Measurements from ENCODE around the gene SLC16A3.

The SLC16A3 gene

GRCh38 chr17:82235056-82235774 is 6.4 kb downstream of the SLC16A3 start:
- peaks cover 91% of the 10 kb centered on the region for H4K20me1 ChIP-seq (ENCODE audit: insufficient read depth, low read length, poor library complexity, severe bottlenecking)
- H3K36me3 ChIP-seq (ENCODE audit: insufficient read depth, low read length), result peaks cover 54% of the 10 kb centered on the region; the same call in 1 of the 2 replicates
- peak overlapping the region; percentile 44 for H3K4me2 ChIP-seq (ENCODE audit: low read depth, low read length, poor library complexity, severe bottlenecking)

GRCh38 chr17:82235775-82236141 is 6.9 kb downstream of the SLC16A3 start:
- peaks cover 54% of the 10 kb centered on the region; the same call in 1 of the 2 replicates for H3K36me3 ChIP-seq (ENCODE audit: insufficient read depth, low read length)
- peak overlapping the region; percentile 7 for H3K4me2 ChIP-seq (ENCODE audit: low read depth, low read length, poor library complexity, severe bottlenecking)
- H3K79me2 ChIP-seq (ENCODE audit: insufficient read depth, low read length), result peaks cover 95% of the 10 kb centered on the region

More at GRCh38 chr17:82235056-82235774, 6.4 kb downstream of the SLC16A3 start:
- Histone ChIP-seq H3K9me3 (ENCODE audit: insufficient read depth, low read depth, low read length) (no peaks in the 10 kb centered on the region), H3K79me2 (ENCODE audit: insufficient read depth, low read length) (peaks cover 95% of the 10 kb centered on the region), H3K4me3 (ENCODE audit: low read length, poor library complexity, severe bottlenecking) (no peak overlapping the region), H3K27me3 (ENCODE audit: insufficient read depth, low read length, poor library complexity, severe bottlenecking) (no peaks in the 10 kb centered on the region), H3K9me2 (replicated peaks; ENCODE audit: low read depth, low read length) (no peaks in the 10 kb centered on the region), H3F3A (ENCODE audit: low read depth) (no peaks in the 10 kb centered on the region), H3K9ac (ENCODE audit: low read depth, low read length, poor library complexity, severe bottlenecking) (no peak overlapping the region), H2AFZ (ENCODE audit: low read length) (no peak overlapping the region), H3K4me1 (ENCODE audit: insufficient read depth, low read length, poor library complexity, severe bottlenecking) (peaks cover 9% of the 10 kb centered on the region)
- TF ChIP-seq, protein P1, sequence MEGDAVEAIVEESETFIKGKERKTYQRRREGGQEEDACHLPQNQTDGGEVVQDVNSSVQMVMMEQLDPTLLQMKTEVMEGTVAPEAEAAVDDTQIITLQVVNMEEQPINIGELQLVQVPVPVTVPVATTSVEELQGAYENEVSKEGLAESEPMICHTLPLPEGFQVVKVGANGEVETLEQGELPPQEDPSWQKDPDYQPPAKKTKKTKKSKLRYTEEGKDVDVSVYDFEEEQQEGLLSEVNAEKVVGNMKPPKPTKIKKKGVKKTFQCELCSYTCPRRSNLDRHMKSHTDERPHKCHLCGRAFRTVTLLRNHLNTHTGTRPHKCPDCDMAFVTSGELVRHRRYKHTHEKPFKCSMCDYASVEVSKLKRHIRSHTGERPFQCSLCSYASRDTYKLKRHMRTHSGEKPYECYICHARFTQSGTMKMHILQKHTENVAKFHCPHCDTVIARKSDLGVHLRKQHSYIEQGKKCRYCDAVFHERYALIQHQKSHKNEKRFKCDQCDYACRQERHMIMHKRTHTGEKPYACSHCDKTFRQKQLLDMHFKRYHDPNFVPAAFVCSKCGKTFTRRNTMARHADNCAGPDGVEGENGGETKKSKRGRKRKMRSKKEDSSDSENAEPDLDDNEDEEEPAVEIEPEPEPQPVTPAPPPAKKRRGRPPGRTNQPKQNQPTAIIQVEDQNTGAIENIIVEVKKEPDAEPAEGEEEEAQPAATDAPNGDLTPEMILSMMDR (conservative IDR thresholded peaks at IDR 0.05; ENCODE audit: low read length), result no peak
- no peak for TF ChIP-seq EZH2phosphoT487 (IDR thresholded peaks at IDR 0.05; ENCODE audit: borderline replicate concordance)

DNA sequence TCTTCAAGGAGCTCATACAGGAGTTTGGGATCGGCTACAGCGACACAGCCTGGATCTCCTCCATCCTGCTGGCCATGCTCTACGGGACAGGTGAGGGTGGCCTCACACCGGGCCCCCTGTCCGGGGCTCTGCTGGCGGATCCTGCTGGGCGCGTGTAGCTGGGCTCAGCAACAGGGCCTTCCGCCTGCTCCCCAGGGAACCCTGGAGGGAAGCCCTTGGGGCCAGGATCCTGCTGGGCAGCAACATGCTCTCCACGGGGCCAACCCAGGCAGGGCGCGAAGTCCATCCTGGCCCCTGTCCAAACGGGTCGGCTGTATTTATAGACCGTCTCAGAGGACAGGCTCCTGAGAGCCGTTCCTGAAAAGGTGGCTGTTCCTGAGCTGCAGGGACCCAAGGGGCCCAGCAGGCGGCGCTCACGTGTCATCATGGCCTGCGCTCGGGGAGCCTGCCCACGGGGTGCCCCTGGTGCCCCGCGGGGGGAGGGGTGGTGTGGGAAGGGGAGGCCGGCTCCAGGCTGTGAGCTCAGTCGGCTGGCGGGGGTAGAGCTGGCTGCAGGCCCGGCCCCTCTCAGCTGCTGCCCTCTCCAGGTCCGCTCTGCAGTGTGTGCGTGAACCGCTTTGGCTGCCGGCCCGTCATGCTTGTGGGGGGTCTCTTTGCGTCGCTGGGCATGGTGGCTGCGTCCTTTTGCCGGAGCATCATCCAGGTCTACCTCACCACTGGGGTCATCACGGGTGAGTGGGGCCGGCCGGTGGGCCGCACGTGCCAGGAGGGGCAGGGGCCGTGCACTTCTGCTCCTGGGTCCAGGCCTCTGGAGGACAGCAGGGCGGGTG is 7.5 kb downstream of the SLC16A3 start:
- no peaks in the 10 kb centered on the region for H3K9me3 ChIP-seq (ENCODE audit: insufficient read depth, low read depth, low read length)
- H3K36me3 ChIP-seq (ENCODE audit: insufficient read depth, low read length), result peaks cover 54% of the 10 kb centered on the region; the same call in 1 of the 2 replicates
- peaks cover 95% of the 10 kb centered on the region for H4K20me1 ChIP-seq (ENCODE audit: insufficient read depth, low read length, poor library complexity, severe bottlenecking)
- no peak overlapping the region for H2AFZ ChIP-seq (ENCODE audit: low read length)
- H3K9ac ChIP-seq (ENCODE audit: low read depth, low read length, poor library complexity, severe bottlenecking), result no peak overlapping the region
- no peaks in the 10 kb centered on the region for H3K9me2 ChIP-seq (replicated peaks; ENCODE audit: low read depth, low read length)
- TF ChIP-seq, protein P1 (conservative IDR thresholded peaks at IDR 0.05; ENCODE audit: low read length), result peak; percentile 75
- TF ChIP-seq EZH2phosphoT487 (IDR thresholded peaks at IDR 0.05; ENCODE audit: borderline replicate concordance), result no peak
- H3F3A ChIP-seq (ENCODE audit: low read depth), result no peaks in the 10 kb centered on the region
- H3K4me3 ChIP-seq (ENCODE audit: low read length, poor library complexity, severe bottlenecking), result no peak overlapping the region
- H3K4me1 ChIP-seq (ENCODE audit: insufficient read depth, low read length, poor library complexity, severe bottlenecking), result peaks cover 6% of the 10 kb centered on the region
- H3K79me2 ChIP-seq (ENCODE audit: insufficient read depth, low read length), result peaks cover 90% of the 10 kb centered on the region
- peak overlapping the region; percentile 7 for H3K4me2 ChIP-seq (ENCODE audit: low read depth, low read length, poor library complexity, severe bottlenecking)
- no peaks in the 10 kb centered on the region for H3K27me3 ChIP-seq (ENCODE audit: insufficient read depth, low read length, poor library complexity, severe bottlenecking)

More at GRCh38 chr17:82235775-82236141, 6.9 kb downstream of the SLC16A3 start:
- Histone ChIP-seq H3K9ac (ENCODE audit: low read depth, low read length, poor library complexity, severe bottlenecking) (no peak overlapping the region), H3K4me3 (ENCODE audit: low read length, poor library complexity, severe bottlenecking) (no peak overlapping the region), H3F3A (ENCODE audit: low read depth) (no peaks in the 10 kb centered on the region), H4K20me1 (ENCODE audit: insufficient read depth, low read length, poor library complexity, severe bottlenecking) (peaks cover 92% of the 10 kb centered on the region), H3K9me2 (replicated peaks; ENCODE audit: low read depth, low read length) (no peaks in the 10 kb centered on the region), H3K9me3 (ENCODE audit: insufficient read depth, low read depth, low read length) (no peaks in the 10 kb centered on the region), H3K27me3 (ENCODE audit: insufficient read depth, low read length, poor library complexity, severe bottlenecking) (no peaks in the 10 kb centered on the region), H2AFZ (ENCODE audit: low read length) (no peak overlapping the region), H3K4me1 (ENCODE audit: insufficient read depth, low read length, poor library complexity, severe bottlenecking) (peaks cover 6% of the 10 kb centered on the region)
- no peak for TF ChIP-seq EZH2phosphoT487 (IDR thresholded peaks at IDR 0.05; ENCODE audit: borderline replicate concordance)
- TF ChIP-seq, protein P1 (conservative IDR thresholded peaks at IDR 0.05; ENCODE audit: low read length), result no peak
